Mesendoderm (in vitro differentiated cells): ENCODE measurements around the gene DPEP1.

Experiments used
- DNase-seq: peaks from one replicate; pipeline ENCODE4 v3.0.0; 2013
- H2AK5ac ChIP-seq: 2 replicates; pipeline ENCODE4 v1.6.1; 2013; ENCODE audit warnings: low read length, inconsistent platforms
- H2BK120ac ChIP-seq: 2 replicates; pipeline ENCODE4 v1.6.1; 2013; ENCODE audit warnings: low read depth, mild to moderate bottlenecking, low read length, moderate library complexity, mixed read lengths
- H2BK15ac ChIP-seq: replicated peaks from 2 replicates; pipeline ENCODE4 v1.6.1; 2013; ENCODE audit warnings: low read depth, mild to moderate bottlenecking, moderate library complexity
- H2BK5ac ChIP-seq: 2 replicates; pipeline ENCODE4 v1.6.1; 2013; ENCODE audit warnings: low read length, inconsistent platforms
- H3K18ac ChIP-seq: 2 replicates; pipeline ENCODE4 v1.6.1; 2013; ENCODE audit warnings: mild to moderate bottlenecking, low read length, mixed read lengths
- H3K23ac ChIP-seq: one replicate; pipeline ENCODE4 v1.6.1; 2013; ENCODE audit warnings: low read length
- H3K27ac ChIP-seq: 2 replicates; pipeline ENCODE4 v1.5.1; 2013; ENCODE audit warnings: low read depth, mild to moderate bottlenecking, inconsistent platforms, low read length, moderate library complexity
- H3K27me3 ChIP-seq: 2 replicates; pipeline ENCODE4 v1.6.1; 2013; ENCODE audit warnings: low read length, control low read depth, mild to moderate bottlenecking, inconsistent platforms; ENCODE audit not compliant: insufficient read depth, poor library complexity
- H3K36me3 ChIP-seq: 2 replicates; pipeline ENCODE4 v1.6.1; 2013; ENCODE audit warnings: low read length, inconsistent platforms; ENCODE audit not compliant: control insufficient read depth, insufficient read depth
- H3K4ac ChIP-seq: one replicate; pipeline ENCODE4 v1.6.1; 2013; ENCODE audit warnings: low read depth, mild to moderate bottlenecking, low read length, moderate library complexity
- H3K4me1 ChIP-seq: 2 replicates; pipeline ENCODE4 v1.6.1; 2013; ENCODE audit warnings: low read depth, low read length, inconsistent platforms; ENCODE audit not compliant: control insufficient read depth
- H3K4me2 ChIP-seq: 2 replicates; pipeline ENCODE4 v1.6.1; 2013; ENCODE audit warnings: low read length
- H3K4me3 ChIP-seq: 2 replicates; pipeline ENCODE4 v1.5.1; 2013; ENCODE audit warnings: mild to moderate bottlenecking, low read length
- H3K56ac ChIP-seq: one replicate; pipeline ENCODE4 v1.6.1; 2013; ENCODE audit warnings: low read length
- H3K79me1 ChIP-seq: 2 replicates; pipeline ENCODE4 v1.6.1; 2013; ENCODE audit warnings: low read length, inconsistent platforms
- H3K79me2 ChIP-seq: 2 replicates; pipeline ENCODE4 v1.6.1; 2013; ENCODE audit warnings: mild to moderate bottlenecking, low read length; ENCODE audit not compliant: control insufficient read depth, insufficient read depth
- H3K9ac ChIP-seq: 2 replicates; pipeline ENCODE4 v1.6.1; 2013; ENCODE audit warnings: low read length, inconsistent platforms
- H4K5ac ChIP-seq: one replicate; pipeline ENCODE4 v1.6.1; 2013; ENCODE audit warnings: low read length
- H4K8ac ChIP-seq: one replicate; pipeline ENCODE4 v1.6.1; 2013; ENCODE audit warnings: low read depth, mild to moderate bottlenecking, control low read depth, low read length, moderate library complexity
- WGBS: extraction: QIAGEN DNeasy Blood & Tissue Kit; methylation state at CpG from one replicate; pipeline ENCODE4 v1.1.7; 2013; ENCODE audit warnings: low lambda C conversion rate, missing lambda C conversion rate; ENCODE audit not compliant: insufficient coverage; ENCODE audit errors: extremely low coverage; 5-methylcytosine and 5-hydroxymethylcytosine counted together

The DPEP1 gene

GRCh38 chr16:89641458-89642119 lies 28.1 kb downstream of the DPEP1 start:
- H3K4me2 ChIP-seq, result no peak overlapping the region
- no peaks in the 10 kb centered on the region for H3K27me3 ChIP-seq
- WGBS, result no CpG with 5 or more reads among the region's 14 CpGs
- no peaks in the 10 kb centered on the region for H3K79me1 ChIP-seq
- H3K79me2 ChIP-seq, result no peaks in the 10 kb centered on the region
- no peak overlapping the region for H3K4me3 ChIP-seq
- H3K23ac ChIP-seq, result no peak overlapping the region
- H2BK120ac ChIP-seq, result no peak overlapping the region
- no peak overlapping the region for H2BK15ac ChIP-seq
- no peak for DNase-seq
- H3K4me1 ChIP-seq, result no peaks in the 10 kb centered on the region
- no peak overlapping the region for H3K4ac ChIP-seq
- peaks cover 6% of the 10 kb centered on the region for H3K36me3 ChIP-seq
- no peak overlapping the region for H3K9ac ChIP-seq
- no peak overlapping the region for H4K5ac ChIP-seq
- H2AK5ac ChIP-seq, result no peak overlapping the region
- no peak overlapping the region for H3K18ac ChIP-seq
- H4K8ac ChIP-seq, result no peak overlapping the region
- H3K27ac ChIP-seq, result no peak overlapping the region
- no peak overlapping the region for H2BK5ac ChIP-seq
- no peak overlapping the region for H3K56ac ChIP-seq

GRCh38 chr16:89642574-89642973 lies 29.1 kb downstream of the DPEP1 start:
- Histone ChIP-seq H3K4me2 (no peak overlapping the region), H4K5ac (no peak overlapping the region), H3K4ac (no peak overlapping the region), H3K27ac (no peak overlapping the region), H3K23ac (no peak overlapping the region), H2BK5ac (no peak overlapping the region), H3K4me3 (no peak overlapping the region), H3K79me2 (no peaks in the 10 kb centered on the region), H3K56ac (no peak overlapping the region), H3K79me1 (no peaks in the 10 kb centered on the region), H3K36me3 (peaks cover 9% of the 10 kb centered on the region), H3K4me1 (no peaks in the 10 kb centered on the region), H2AK5ac (no peak overlapping the region), H4K8ac (no peak overlapping the region), H3K18ac (no peak overlapping the region), H2BK15ac (no peak overlapping the region), H2BK120ac (no peak overlapping the region), H3K27me3 (no peaks in the 10 kb centered on the region), H3K9ac (no peak overlapping the region)
- DNase-seq, result no peak
- no CpG with 5 or more reads among the region's 13 CpGs for WGBS

- WGBS, result no CpG with 5 or more reads among the region's 14 CpGs
- DNase-seq, result no peak
Measured at GRCh38 chr16:89643769-89644300, 30.4 kb downstream of the DPEP1 start.

GRCh38 chr16:89645122-89645521 lies 31.7 kb downstream of the DPEP1 start:
- H2BK5ac ChIP-seq, result no peak overlapping the region
- no peak overlapping the region for H3K4me2 ChIP-seq
- no peak overlapping the region for H3K4ac ChIP-seq
- no peaks in the 10 kb centered on the region for H3K27me3 ChIP-seq
- H3K27ac ChIP-seq, result no peak overlapping the region
- H3K9ac ChIP-seq, result no peak overlapping the region
- no peak overlapping the region for H3K18ac ChIP-seq
- no peak overlapping the region for H2BK120ac ChIP-seq
- no CpG with 5 or more reads among the region's 11 CpGs for WGBS
- no peaks in the 10 kb centered on the region for H3K4me1 ChIP-seq
- no peak for DNase-seq
- no peak overlapping the region for H4K8ac ChIP-seq
- H3K79me1 ChIP-seq, result no peaks in the 10 kb centered on the region
- H3K4me3 ChIP-seq, result no peak overlapping the region
- H3K79me2 ChIP-seq, result no peaks in the 10 kb centered on the region
- H2AK5ac ChIP-seq, result no peak overlapping the region
- no peak overlapping the region for H2BK15ac ChIP-seq
- no peak overlapping the region for H4K5ac ChIP-seq
- H3K23ac ChIP-seq, result no peak overlapping the region
- no peak overlapping the region for H3K56ac ChIP-seq
- H3K36me3 ChIP-seq, result peaks cover 9% of the 10 kb centered on the region

More at GRCh38 chr16:89643769-89644300, 30.4 kb downstream of the DPEP1 start:
- H3K9ac ChIP-seq, result no peak overlapping the region
- no peak overlapping the region for H3K27ac ChIP-seq
- H3K4me3 ChIP-seq, result no peak overlapping the region
- H3K4ac ChIP-seq, result no peak overlapping the region
- no peak overlapping the region for H3K23ac ChIP-seq
- no peaks in the 10 kb centered on the region for H3K27me3 ChIP-seq
- peaks cover 9% of the 10 kb centered on the region for H3K36me3 ChIP-seq
- no peaks in the 10 kb centered on the region for H3K4me1 ChIP-seq
- H2AK5ac ChIP-seq, result no peak overlapping the region
- no peak overlapping the region for H3K4me2 ChIP-seq
- no peak overlapping the region for H2BK120ac ChIP-seq
- no peaks in the 10 kb centered on the region for H3K79me2 ChIP-seq
- no peak overlapping the region for H4K8ac ChIP-seq
- H3K56ac ChIP-seq, result no peak overlapping the region
- no peaks in the 10 kb centered on the region for H3K79me1 ChIP-seq
- H3K18ac ChIP-seq, result no peak overlapping the region
- no peak overlapping the region for H2BK15ac ChIP-seq
- no peak overlapping the region for H2BK5ac ChIP-seq
- H4K5ac ChIP-seq, result no peak overlapping the region

- H3K4ac ChIP-seq, result no peak overlapping the region
- H2BK120ac ChIP-seq, result no peak overlapping the region
- H2BK15ac ChIP-seq, result no peak overlapping the region
- peaks cover 2% of the 10 kb centered on the region for H3K79me1 ChIP-seq
- H3K27ac ChIP-seq, result no peak overlapping the region
- H3K18ac ChIP-seq, result no peak overlapping the region
- H4K5ac ChIP-seq, result no peak overlapping the region
- H3K4me1 ChIP-seq, result no peaks in the 10 kb centered on the region
- no peaks in the 10 kb centered on the region for H3K79me2 ChIP-seq
- no peak overlapping the region for H3K9ac ChIP-seq
- no peak overlapping the region for H2AK5ac ChIP-seq
- H3K23ac ChIP-seq, result no peak overlapping the region
- DNase-seq, result no peak
- no peak overlapping the region for H3K56ac ChIP-seq
- no peak overlapping the region for H4K8ac ChIP-seq
- WGBS, result no CpG with 5 or more reads among the region's 22 CpGs
- no peak overlapping the region for H3K4me3 ChIP-seq
- H2BK5ac ChIP-seq, result no peak overlapping the region
- no peak overlapping the region for H3K4me2 ChIP-seq
- H3K36me3 ChIP-seq, result peaks cover 9% of the 10 kb centered on the region
- H3K27me3 ChIP-seq, result no peaks in the 10 kb centered on the region
Measured at GRCh38 chr16:89646270-89646669, 32.8 kb downstream of the DPEP1 start.

GRCh38 chr16:89646906-89647305 lies 33.5 kb downstream of the DPEP1 start:
- no peak overlapping the region for H2BK15ac ChIP-seq
- no peak overlapping the region for H4K5ac ChIP-seq
- H3K79me2 ChIP-seq, result no peaks in the 10 kb centered on the region
- H3K56ac ChIP-seq, result no peak overlapping the region
- peaks cover 9% of the 10 kb centered on the region for H3K36me3 ChIP-seq
- H3K4me2 ChIP-seq, result no peak overlapping the region
- no peaks in the 10 kb centered on the region for H3K27me3 ChIP-seq
- DNase-seq, result no peak
- H3K4me3 ChIP-seq, result no peak overlapping the region
- no peaks in the 10 kb centered on the region for H3K4me1 ChIP-seq
- no peak overlapping the region for H2BK120ac ChIP-seq
- peaks cover 2% of the 10 kb centered on the region for H3K79me1 ChIP-seq
- H2AK5ac ChIP-seq, result no peak overlapping the region
- no CpG with 5 or more reads among the region's 12 CpGs for WGBS
- no peak overlapping the region for H3K9ac ChIP-seq
- no peak overlapping the region for H3K23ac ChIP-seq
- H4K8ac ChIP-seq, result no peak overlapping the region
- H3K27ac ChIP-seq, result no peak overlapping the region
- no peak overlapping the region for H3K4ac ChIP-seq
- no peak overlapping the region for H2BK5ac ChIP-seq
- no peak overlapping the region for H3K18ac ChIP-seq
